Measurements from ENCODE around the gene HIRIP3. TPM values are rescaled to one million over a fixed set of nuclear protein-coding genes. Genes with fewer than 3 reads are reported as not detected.

The HIRIP3 gene
- total RNA-seq, 1 experiment from 2014 or later: 18.9 TPM

DNA sequence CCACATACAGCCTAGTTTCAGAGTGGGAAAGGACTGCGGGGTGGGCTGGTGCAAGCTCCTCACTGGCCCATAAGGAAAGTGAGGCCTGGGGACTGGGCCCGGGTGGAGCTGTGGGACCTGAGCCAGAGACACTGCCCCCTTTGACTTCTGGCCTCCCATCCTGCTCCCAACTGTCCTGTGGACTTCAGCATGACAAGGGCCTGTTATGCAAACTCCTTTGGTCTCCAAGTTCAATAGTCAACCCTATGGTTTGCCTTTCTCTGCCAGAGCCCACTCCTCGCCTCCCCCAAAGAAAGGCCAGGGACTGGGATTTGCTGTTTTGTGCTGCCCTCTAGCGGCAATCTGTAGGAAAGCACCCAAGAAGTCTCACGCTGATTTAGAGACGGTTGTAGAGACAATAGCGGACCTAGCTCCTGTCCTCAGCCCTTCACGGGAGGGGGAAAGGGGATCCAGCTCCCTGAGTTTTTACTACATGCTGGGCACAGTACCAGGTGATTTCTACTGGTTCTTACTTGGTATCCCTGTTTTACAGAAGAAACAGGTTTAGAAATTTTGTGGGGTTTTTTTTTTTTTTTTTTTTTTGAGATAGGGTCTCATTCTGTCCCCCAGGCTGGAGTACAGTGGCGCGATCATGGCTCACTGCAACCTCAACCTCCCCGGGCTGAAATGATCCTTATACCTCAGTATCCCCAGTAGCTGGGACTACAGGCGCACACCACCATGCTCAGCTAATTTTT is 36.8 kb upstream of the HIRIP3 start (continued):
- TF ChIP-seq AFF4 (CRISPR knock-in tag; IDR thresholded peaks at IDR 0.05; ENCODE audit: borderline replicate concordance) (no peak), ZMAT4 (CRISPR knock-in tag; IDR thresholded peaks at IDR 0.05) (no peak)

GRCh38 chr16:30031477-30031918 is 36.1 kb upstream of the HIRIP3 start:
- ATAC-seq (no peak), DNase-seq (ENCODE audit: low spot score) (no peak)
- Mint-ChIP-seq H3K4me3 (peak overlapping the region; percentile 79), H3K4me1 (peaks cover 35% of the 10 kb centered on the region), H3K36me3 (no peaks in the 10 kb centered on the region), H3K9me3 (peaks cover 2% of the 10 kb centered on the region; the same call in 1 of the 2 replicates), H3K27ac (no peak overlapping the region), H3K27me3 (ENCODE audit: low read depth) (peaks cover 46% of the 10 kb centered on the region)
- TF ChIP-seq USF2 (CRISPR knock-in tag; IDR thresholded peaks at IDR 0.05) (no peak), E2F1 (CRISPR knock-in tag; IDR thresholded peaks at IDR 0.05) (no peak), ETV6 (CRISPR knock-in tag; IDR thresholded peaks at IDR 0.05) (no peak), ZNF138 (CRISPR knock-in tag; conservative IDR thresholded peaks at IDR 0.05) (no peak), NR2C2 (CRISPR knock-in tag; IDR thresholded peaks at IDR 0.05) (no peak), TCF7 (CRISPR knock-in tag; IDR thresholded peaks at IDR 0.05; ENCODE audit: low read depth) (no peak), ZNF317 (CRISPR knock-in tag; IDR thresholded peaks at IDR 0.05; ENCODE audit: borderline replicate concordance, low read depth) (no peak), NFE2L1 (CRISPR knock-in tag; IDR thresholded peaks at IDR 0.05) (no peak), NFYB (CRISPR knock-in tag; conservative IDR thresholded peaks at IDR 0.05; ENCODE audit: low read depth) (no peak), CBFB (CRISPR knock-in tag; IDR thresholded peaks at IDR 0.05; ENCODE audit: low read depth) (no peak), MAX (CRISPR knock-in tag; IDR thresholded peaks at IDR 0.05) (no peak), TP53 (CRISPR knock-in tag; IDR thresholded peaks at IDR 0.05) (no peak), AR (CRISPR knock-in tag; IDR thresholded peaks at IDR 0.05) (no peak), GABPB1 (CRISPR knock-in tag; IDR thresholded peaks at IDR 0.05) (no peak), SOX15 (CRISPR knock-in tag; IDR thresholded peaks at IDR 0.05) (no peak)
- TF ChIP-seq, protein P1, sequence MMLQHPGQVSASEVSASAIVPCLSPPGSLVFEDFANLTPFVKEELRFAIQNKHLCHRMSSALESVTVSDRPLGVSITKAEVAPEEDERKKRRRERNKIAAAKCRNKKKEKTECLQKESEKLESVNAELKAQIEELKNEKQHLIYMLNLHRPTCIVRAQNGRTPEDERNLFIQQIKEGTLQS (CRISPR knock-in tag; conservative IDR thresholded peaks at IDR 0.05): no peak
- TF ChIP-seq, protein P2, sequence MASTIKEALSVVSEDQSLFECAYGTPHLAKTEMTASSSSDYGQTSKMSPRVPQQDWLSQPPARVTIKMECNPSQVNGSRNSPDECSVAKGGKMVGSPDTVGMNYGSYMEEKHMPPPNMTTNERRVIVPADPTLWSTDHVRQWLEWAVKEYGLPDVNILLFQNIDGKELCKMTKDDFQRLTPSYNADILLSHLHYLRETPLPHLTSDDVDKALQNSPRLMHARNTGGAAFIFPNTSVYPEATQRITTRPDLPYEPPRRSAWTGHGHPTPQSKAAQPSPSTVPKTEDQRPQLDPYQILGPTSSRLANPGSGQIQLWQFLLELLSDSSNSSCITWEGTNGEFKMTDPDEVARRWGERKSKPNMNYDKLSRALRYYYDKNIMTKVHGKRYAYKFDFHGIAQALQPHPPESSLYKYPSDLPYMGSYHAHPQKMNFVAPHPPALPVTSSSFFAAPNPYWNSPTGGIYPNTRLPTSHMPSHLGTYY (CRISPR knock-in tag; IDR thresholded peaks at IDR 0.05): no peak
- TF ChIP-seq, protein P3, sequence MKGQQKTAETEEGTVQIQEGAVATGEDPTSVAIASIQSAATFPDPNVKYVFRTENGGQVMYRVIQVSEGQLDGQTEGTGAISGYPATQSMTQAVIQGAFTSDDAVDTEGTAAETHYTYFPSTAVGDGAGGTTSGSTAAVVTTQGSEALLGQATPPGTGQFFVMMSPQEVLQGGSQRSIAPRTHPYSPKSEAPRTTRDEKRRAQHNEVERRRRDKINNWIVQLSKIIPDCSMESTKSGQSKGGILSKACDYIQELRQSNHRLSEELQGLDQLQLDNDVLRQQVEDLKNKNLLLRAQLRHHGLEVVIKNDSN (CRISPR knock-in tag; IDR thresholded peaks at IDR 0.05): no peak
- ChIA-PET POLR2A (interaction anchor here (0.5 to 1.5 kb wide), 7 partner anchors 15 to 619 kb away, joined by 3 to 7 read pairs (median 3); partner anchors contain the start of genes ALDOA, KIF22 and PRR14), CTCF (interaction anchor here (0.6 to 3.6 kb wide), 65 partner anchors 8 to 584 kb away, joined by 3 to 79 read pairs (median 9); partner anchors contain the start of genes ALDOA, ASPHD1, C16orf92 and CDIPT)

Measured in WTC11 (cell line).